ENCODE measurements around the gene SSH2. TPM values are rescaled to one million over a fixed set of nuclear protein-coding genes. Genes with fewer than 3 reads are reported as not detected.
A peak's percentile ranks its signal among the peaks of the same experiment; 100 is the strongest.

Gene SSH2
- total RNA-seq, 1 donor from 2014 or later: 42.8 TPM

DNA sequence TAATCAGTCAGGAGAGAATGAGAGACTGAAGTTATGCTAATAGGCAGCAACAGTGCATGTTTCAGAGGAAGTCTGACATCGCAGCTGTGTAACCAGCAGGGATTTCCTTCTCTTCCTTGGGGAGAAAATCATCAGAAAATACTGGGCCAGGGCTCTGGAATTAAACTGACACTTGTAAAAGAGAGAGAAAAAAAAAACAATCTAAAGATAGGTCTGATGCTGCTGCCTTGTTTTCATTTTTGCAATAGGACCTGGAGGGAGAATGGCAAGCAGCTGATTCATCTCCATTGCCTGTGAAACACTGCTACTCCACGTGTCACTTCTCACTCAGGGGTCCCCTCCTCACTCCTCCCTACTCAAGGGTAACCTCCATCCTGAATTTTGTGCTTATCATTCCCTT lies 289.6 kb downstream of the SSH2 start:
- H3K27me3 Mint-ChIP-seq: no peaks in the 10 kb centered on the region
- H3K27ac Mint-ChIP-seq: peak overlapping the region; percentile 70
- no peak for DNase-seq
- H3K4me1 Mint-ChIP-seq: peaks cover 17% of the 10 kb centered on the region
- H3K9me3 Mint-ChIP-seq: no peaks in the 10 kb centered on the region
- H3K4me3 Mint-ChIP-seq: no peak overlapping the region
- peaks cover 29% of the 10 kb centered on the region for H3K36me3 Mint-ChIP-seq (ENCODE audit: low read depth)
- intact Hi-C loops (cut with micrococcal nuclease): no loop called here

DNA sequence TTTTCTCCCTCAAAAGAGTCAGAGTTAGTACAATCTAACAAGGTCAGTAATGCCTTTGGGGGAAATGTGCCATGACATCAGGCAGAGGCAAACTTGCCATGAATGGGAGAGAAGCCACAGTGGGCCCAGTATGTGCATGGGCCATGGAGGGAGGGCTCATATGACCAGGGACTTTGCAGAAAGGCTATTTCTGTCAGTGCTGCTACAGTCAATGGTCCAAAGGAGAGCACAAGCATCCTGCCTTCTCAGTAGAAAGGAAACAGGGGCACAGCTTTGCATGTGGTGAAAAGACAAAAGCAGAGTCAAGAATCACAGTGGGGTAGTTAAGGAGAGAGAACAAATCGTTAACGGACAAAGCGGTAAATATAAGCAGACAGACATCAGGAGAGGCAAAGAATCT lies 296.1 kb downstream of the SSH2 start:
- Mint-ChIP-seq H3K27ac (no peak overlapping the region), H3K9me3 (no peaks in the 10 kb centered on the region), H3K4me3 (no peak overlapping the region), H3K27me3 (no peaks in the 10 kb centered on the region), H3K36me3 (ENCODE audit: low read depth) (peaks cover 50% of the 10 kb centered on the region), H3K4me1 (peaks cover 17% of the 10 kb centered on the region)
- intact Hi-C loops (cut with micrococcal nuclease): no loop called here
- DNase-seq: no peak

DNA sequence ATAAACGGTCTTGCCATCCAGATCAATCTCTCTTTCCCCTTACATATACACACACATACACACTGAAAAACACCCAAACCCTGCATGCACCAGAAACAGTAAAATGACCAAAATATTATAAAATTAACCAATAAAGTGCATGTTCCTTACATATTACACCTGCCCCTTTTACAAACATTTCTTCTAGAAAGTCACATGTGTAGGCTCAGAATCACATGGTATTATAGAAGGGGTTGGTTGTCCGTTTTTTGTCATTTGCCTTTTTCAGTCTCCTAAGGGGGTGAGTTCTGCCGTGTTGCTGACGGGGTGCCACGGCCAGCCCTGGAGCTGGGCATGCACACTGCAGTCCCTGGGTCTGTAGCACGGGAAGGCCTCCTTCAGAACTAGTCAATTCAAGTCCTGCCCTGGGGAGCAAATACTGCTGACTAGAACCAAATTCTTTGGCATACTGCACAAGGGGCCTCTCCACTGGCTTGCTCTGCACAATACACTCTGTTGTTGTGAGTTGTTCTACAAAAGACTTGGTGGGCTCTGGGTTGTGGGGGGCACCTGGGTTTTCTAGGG lies 299.3 kb downstream of the SSH2 start:
- H3K4me3 Mint-ChIP-seq: no peak overlapping the region
- no peak overlapping the region for H3K27ac Mint-ChIP-seq
- H3K9me3 Mint-ChIP-seq: no peaks in the 10 kb centered on the region
- intact Hi-C loops (cut with micrococcal nuclease): no loop called here
- H3K4me1 Mint-ChIP-seq: peaks cover 34% of the 10 kb centered on the region
- H3K36me3 Mint-ChIP-seq (ENCODE audit: low read depth): peaks cover 49% of the 10 kb centered on the region
- H3K27me3 Mint-ChIP-seq: no peaks in the 10 kb centered on the region
- DNase-seq: peak; percentile 48

DNA sequence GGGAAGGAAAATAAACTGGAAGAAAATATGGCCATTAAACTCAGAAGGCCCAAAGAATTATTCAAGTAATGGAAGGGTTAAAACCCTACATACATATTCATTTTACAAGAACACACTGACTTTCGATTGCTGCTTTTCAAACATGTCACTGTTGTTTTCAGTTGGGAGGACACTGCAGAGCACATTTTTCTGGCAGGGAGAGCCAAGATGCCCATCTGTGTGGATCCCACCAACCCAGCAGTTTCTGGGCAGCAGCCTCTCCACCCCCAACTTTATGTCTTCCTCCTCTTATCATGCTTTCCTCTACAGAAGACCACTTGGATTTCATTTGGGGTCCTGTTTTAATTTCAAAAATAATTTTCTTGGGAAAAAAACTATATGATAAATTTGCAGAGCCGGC lies 300.2 kb downstream of the SSH2 start:
- intact Hi-C loops (cut with micrococcal nuclease): no loop called here
- peaks cover 41% of the 10 kb centered on the region for H3K4me1 Mint-ChIP-seq
- peaks cover 43% of the 10 kb centered on the region for H3K36me3 Mint-ChIP-seq (ENCODE audit: low read depth)
- no peaks in the 10 kb centered on the region for H3K9me3 Mint-ChIP-seq
- H3K27me3 Mint-ChIP-seq: no peaks in the 10 kb centered on the region
- no peak overlapping the region for H3K27ac Mint-ChIP-seq
- H3K4me3 Mint-ChIP-seq: no peak overlapping the region
- DNase-seq: no peak

DNA sequence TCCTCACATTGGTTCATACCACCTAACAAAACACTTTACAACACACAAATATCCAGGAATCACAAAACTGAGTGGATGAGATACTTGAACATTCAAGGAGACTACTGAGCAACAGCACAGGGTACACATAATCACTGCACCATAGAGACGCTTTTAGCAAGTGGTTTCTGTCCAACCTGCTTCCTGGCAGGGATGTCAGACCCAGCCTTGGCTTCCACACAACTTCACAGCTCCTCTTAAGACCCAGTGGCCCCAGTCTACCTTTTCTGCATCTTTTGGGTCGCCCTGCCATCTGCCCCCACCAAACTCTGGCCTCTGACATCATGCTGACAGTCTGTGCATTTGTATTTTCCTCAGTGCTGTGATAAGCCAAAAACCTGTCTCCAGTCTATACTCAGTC lies 301.4 kb downstream of the SSH2 start:
- H3K36me3 Mint-ChIP-seq (ENCODE audit: low read depth): peaks cover 36% of the 10 kb centered on the region
- intact Hi-C loops (cut with micrococcal nuclease): no loop called here
- peak overlapping the region; percentile 67 for H3K27ac Mint-ChIP-seq

DNA sequence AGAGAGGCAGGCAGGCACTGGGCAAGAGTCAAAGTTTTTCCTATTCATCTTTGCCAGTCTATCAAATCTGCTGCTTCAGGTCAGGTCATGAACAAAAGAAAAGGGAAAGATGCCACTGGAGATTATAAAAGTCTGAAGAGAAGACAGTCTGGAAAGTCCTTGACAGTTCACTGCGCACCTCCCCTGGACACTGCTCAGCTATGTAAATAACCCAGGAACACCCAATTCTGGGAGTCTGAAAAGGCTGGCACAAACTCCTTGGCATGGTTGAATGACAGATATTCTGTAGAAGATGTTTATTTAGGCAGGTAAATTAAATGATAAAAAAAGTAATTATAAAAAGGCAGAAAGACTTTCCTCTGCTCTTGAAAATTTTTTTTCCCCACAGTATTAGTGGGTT lies 302.1 kb downstream of the SSH2 start:
- Mint-ChIP-seq H3K4me3 (no peak overlapping the region), H3K36me3 (ENCODE audit: low read depth) (peaks cover 33% of the 10 kb centered on the region), H3K4me1 (peaks cover 53% of the 10 kb centered on the region), H3K27me3 (no peaks in the 10 kb centered on the region), H3K9me3 (no peaks in the 10 kb centered on the region), H3K27ac (peak overlapping the region; percentile 67)
- intact Hi-C loops (cut with micrococcal nuclease): no loop called here
- no peak for DNase-seq

More for the DNA sequence above, 301.4 kb downstream of the SSH2 start:
- peaks cover 46% of the 10 kb centered on the region for H3K4me1 Mint-ChIP-seq
- no peak for DNase-seq
- H3K27me3 Mint-ChIP-seq: no peaks in the 10 kb centered on the region
- no peak overlapping the region for H3K4me3 Mint-ChIP-seq
- H3K9me3 Mint-ChIP-seq: no peaks in the 10 kb centered on the region

DNA sequence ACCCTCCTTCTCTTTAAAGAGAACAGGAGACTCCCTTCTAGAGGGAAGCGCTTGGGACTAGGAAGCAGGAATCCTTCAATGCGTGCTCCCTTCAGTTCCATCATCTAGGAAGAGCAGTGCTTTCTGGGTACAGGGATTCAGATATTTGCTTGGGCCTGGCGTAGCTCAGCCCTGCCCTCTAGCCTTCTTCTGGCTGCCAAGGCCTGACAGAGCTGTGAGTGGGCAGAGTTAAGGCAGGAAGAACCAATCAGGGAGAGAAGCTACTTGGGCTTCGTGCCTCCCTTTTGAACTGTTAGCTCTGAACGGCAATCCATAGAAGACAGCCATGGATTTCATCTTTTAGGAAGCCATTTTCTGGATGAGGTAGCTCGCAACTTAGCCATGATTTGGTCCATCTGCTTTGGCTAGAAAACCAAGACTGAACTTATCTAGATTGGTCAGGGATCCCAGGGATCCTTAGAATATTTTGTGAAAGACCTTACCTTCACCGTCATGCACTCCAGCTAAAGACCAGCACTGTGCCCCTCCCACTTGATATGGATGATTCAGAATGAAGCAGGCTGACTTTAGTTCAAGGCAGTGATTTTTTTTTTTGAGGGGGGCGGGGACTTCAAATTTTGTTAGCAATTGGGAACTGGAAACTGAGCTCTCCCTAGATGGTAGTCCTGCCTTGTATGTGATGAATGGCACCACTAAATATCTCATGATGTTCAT lies 304.8 kb downstream of the SSH2 start:
- Mint-ChIP-seq H3K27ac (peak overlapping the region; percentile 85), H3K4me1 (peaks cover 57% of the 10 kb centered on the region), H3K27me3 (no peaks in the 10 kb centered on the region), H3K36me3 (ENCODE audit: low read depth) (peaks cover 16% of the 10 kb centered on the region), H3K4me3 (no peak overlapping the region), H3K9me3 (no peaks in the 10 kb centered on the region)
- no peak for DNase-seq
- intact Hi-C loops (cut with micrococcal nuclease): loop anchor here (2.0 kb wide), 1 partner anchor 82 kb away; no protein-coding TSS in a partner anchor

DNA sequence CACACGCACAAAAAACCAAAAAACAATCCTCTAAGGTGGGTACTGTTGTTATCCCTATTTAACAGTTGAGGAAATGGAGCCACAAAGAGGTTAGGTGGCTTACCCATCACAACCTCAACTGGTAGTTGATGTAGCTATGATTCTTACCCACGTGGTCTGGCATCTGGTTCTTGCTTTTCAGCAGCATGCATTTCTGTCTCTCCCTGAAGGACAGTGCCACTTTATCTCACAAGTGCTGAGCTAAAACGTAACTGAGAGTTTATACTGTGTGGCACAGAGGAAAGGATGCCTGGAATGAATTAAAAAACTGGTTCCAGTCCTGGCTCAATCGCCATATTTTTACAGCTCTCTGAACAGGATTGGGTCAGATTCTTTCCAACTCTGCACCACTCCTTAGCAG lies 305.4 kb downstream of the SSH2 start:
- Mint-ChIP-seq H3K9me3 (no peaks in the 10 kb centered on the region), H3K27me3 (no peaks in the 10 kb centered on the region), H3K4me1 (peaks cover 53% of the 10 kb centered on the region), H3K27ac (peak overlapping the region; percentile 85), H3K4me3 (no peak overlapping the region), H3K36me3 (ENCODE audit: low read depth) (peaks cover 16% of the 10 kb centered on the region)
- intact Hi-C loops (cut with micrococcal nuclease): loop anchor here (1.0 to 2.0 kb wide), 3 partner anchors 9 to 82 kb away; no protein-coding TSS in a partner anchor
- DNase-seq: no peak

DNA sequence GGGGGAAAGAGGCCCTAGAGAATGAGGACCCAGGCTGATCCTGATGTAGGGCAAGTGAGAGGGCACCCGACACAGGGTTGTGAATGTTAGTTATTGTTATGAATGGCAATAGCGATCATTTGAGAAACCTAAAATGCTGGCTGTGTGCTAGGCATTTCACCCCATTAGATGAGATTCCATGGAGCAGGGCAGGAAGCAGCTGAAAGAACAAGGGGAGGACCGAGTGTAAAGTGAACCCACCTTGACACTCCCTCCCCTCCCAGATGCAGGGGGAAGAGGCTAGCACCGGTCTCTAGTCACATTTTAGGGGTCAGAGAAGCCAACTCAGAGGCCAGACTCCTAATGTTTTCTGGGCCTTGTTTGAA lies 306.8 kb downstream of the SSH2 start:
- Mint-ChIP-seq H3K27ac (peak overlapping the region; percentile 86), H3K27me3 (no peaks in the 10 kb centered on the region), H3K9me3 (no peaks in the 10 kb centered on the region), H3K36me3 (ENCODE audit: low read depth) (peaks cover 6% of the 10 kb centered on the region), H3K4me3 (peak overlapping the region; percentile 82), H3K4me1 (peaks cover 42% of the 10 kb centered on the region)
- DNase-seq: no peak
- intact Hi-C loops (cut with micrococcal nuclease): no loop called here

DNA sequence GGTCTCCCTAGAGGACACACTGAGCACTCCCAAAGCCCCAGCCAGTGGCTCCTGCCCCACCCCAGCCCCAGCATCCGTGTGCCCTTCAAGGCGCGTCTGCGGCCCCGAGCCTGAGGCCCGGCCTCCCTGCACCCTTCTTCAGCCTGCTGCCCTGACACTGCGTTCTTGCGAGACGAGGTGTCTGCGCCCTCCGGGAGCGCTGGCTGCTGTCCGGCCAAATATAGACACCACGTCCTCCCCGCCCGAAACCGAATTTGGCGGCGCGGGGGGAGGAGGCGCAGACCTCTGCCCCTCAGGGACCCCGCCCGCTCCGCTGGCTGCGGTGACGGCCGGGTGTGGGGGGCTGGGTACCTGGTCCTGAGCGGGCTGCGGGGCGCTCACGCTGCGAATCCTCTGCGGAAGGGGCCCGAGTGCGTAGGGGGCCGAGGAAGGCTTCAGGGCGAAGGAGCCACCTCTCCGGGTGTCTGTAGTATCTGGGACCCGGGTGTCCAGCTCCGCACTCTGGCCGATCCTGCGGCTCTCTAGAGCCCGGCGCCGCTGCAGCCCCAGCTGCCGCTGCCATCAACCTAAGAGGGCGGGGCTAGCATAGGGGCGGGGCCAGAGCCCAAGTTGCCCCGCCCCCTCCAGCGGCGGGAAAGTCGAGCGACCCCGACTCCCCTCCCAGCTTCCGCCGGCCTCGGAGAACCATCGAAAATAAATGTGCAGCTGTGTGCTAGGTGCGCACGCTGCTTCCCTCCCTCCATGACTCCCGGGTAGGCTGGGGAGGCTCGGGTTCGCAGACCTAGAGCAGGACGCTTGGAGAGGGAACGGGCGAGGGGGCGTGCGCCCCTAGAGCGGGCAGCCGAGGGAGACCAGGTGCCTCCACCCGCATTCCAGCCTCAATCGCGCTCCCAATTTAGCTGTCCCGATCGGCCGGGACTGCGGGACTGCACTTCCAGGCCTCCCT lies 307.4 kb downstream of the SSH2 start, which contains the start of gene CORO6:
TSS of gene CORO6 (minus strand) at position 576 of the 946 bp plus-strand sequence. CDS start 1,491 bp downstream, outside the sequence.
- H3K27me3 Mint-ChIP-seq: no peaks in the 10 kb centered on the region
- H3K4me1 Mint-ChIP-seq: peaks cover 41% of the 10 kb centered on the region
- intact Hi-C loops (cut with micrococcal nuclease): no loop called here
- DNase-seq: peak; percentile 90
- H3K36me3 Mint-ChIP-seq (ENCODE audit: low read depth): peaks cover 4% of the 10 kb centered on the region
- peak within 1 kb of the TSS; percentile 82 for H3K4me3 Mint-ChIP-seq
- peak within 1 kb of the TSS; percentile 86 for H3K27ac Mint-ChIP-seq
- H3K9me3 Mint-ChIP-seq: no peaks in the 10 kb centered on the region

DNA sequence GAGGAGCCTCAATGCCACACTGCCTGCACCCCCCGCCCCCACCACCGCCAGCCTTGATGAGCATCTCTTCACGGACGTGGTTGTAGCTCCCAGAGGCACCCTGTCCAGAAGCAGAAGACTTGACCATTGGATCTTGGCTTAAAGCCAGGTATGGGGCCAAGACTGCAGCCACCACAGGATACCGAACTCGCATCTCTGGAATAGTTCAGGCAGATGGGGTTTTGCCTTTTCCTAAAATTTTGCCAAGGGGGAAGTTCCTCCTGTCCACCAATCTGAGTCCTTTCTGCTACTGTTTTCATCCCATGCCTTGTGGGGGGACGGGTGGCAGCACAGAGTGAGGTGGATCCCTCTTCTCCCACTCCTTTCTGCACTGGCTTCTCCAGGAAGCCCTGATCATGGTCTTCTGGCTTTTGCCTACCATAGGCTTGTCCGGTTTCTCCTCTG lies 308.3 kb downstream of the SSH2 start:
- H3K4me3 Mint-ChIP-seq: peak overlapping the region; percentile 82
- H3K27ac Mint-ChIP-seq: no peak overlapping the region
- H3K27me3 Mint-ChIP-seq: peaks cover 4% of the 10 kb centered on the region
- H3K4me1 Mint-ChIP-seq: peaks cover 45% of the 10 kb centered on the region
- H3K36me3 Mint-ChIP-seq (ENCODE audit: low read depth): peaks cover 3% of the 10 kb centered on the region
- no peak for DNase-seq
- no peaks in the 10 kb centered on the region for H3K9me3 Mint-ChIP-seq
- intact Hi-C loops (cut with micrococcal nuclease): no loop called here

DNA sequence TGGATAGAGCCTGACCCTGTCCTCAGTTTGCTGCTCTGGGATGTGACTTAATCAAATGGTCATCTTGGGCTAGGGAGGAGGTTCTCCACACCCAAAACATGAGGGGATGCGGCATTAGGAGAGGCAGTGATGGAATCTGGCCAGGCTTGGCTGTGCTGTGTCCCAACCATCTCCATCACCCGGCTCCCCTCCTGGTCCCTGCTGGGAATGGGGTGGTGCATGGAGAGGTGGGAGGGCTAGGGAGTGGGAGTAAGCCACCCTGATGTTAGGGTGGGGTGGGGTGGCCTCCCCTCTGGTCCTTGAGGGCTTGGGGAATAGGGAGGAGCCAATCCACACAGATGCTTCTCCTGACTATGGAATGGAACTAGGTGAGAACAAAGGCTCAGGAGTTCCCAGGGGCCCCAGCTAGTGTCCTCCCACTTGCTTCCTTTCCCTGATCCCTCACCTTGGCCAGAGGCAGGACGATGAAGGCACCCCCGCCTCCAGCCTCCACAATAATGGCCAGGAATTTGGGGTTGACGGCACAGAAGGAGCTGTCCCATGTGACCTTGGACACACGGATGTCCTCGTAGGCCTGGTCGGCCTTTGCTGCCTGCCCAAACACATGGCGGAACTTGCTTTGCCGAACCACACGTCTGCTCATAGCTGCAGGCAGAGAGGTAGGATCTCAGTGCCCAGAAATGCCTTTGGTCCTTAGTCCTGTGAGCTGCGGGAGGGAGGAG lies 309.1 kb downstream of the SSH2 start:
- intact Hi-C loops (cut with micrococcal nuclease): no loop called here
- peaks cover 5% of the 10 kb centered on the region for H3K27me3 Mint-ChIP-seq
- no peak for DNase-seq
- no peaks in the 10 kb centered on the region for H3K9me3 Mint-ChIP-seq
- peaks cover 50% of the 10 kb centered on the region for H3K4me1 Mint-ChIP-seq
- H3K4me3 Mint-ChIP-seq: peak overlapping the region; percentile 82
- H3K27ac Mint-ChIP-seq: no peak overlapping the region
- H3K36me3 Mint-ChIP-seq (ENCODE audit: low read depth): no peaks in the 10 kb centered on the region

DNA sequence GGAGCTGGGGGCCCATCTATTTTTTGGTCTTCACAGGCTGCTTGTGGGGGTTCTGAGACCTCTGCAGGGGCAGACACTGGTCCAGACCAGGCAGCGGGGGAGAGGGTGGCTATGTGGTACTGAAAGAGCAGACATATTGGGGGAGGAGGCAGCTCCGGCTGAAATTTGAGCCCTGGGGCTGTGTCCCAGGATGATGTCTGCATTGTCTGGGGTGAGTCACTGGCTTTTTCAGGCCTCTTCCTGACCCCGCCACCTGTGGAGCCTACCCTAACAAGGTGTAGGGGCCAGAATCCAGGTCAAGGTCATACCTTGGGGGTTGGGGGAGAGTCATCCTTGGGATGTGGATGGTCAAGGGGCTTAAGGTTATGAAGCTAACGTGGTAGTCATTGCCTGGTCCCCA lies 309.8 kb downstream of the SSH2 start:
- H3K4me1 Mint-ChIP-seq: peaks cover 48% of the 10 kb centered on the region
- H3K27me3 Mint-ChIP-seq: peaks cover 6% of the 10 kb centered on the region
- intact Hi-C loops (cut with micrococcal nuclease): no loop called here
- H3K27ac Mint-ChIP-seq: no peak overlapping the region
- H3K9me3 Mint-ChIP-seq: no peaks in the 10 kb centered on the region
- H3K4me3 Mint-ChIP-seq: no peak overlapping the region
- DNase-seq: no peak
- no peaks in the 10 kb centered on the region for H3K36me3 Mint-ChIP-seq (ENCODE audit: low read depth)
